Measurements from ENCODE around the gene LSM5. TPM values are rescaled to one million over a fixed set of nuclear protein-coding genes. Genes with fewer than 3 reads are reported as not detected.
A peak's percentile ranks its signal among the peaks of the same experiment; 100 is the strongest.

The LSM5 gene
- total RNA-seq, 2 donors from 2014 or later: 74.7 to 102 TPM

DNA sequence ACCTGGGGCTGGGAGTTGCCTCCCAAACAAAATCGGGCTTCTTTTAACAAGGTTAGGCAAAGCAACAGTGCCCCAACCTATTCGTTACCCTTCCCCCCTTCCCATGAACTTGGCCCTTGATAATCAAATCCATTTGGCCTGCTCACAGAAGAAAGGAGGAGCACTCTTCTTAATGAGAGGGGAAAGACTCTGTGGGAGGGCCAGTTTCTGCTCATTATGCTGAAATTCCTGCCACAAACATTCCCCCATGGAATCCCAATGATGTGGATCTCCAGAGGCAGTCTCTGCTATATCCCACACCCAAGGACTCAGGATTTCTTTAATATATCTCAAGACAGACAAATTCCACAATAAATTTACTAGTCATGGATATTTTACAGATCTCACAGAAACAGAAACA, 43.0 kb downstream of the LSM5 start:
- Histone ChIP-seq H3K9me3 (ENCODE audit: control insufficient read depth, low read length) (no peaks in the 10 kb centered on the region), H3K36me3 (ENCODE audit: control insufficient read depth, insufficient read depth, low read length) (no peaks in the 10 kb centered on the region), H3K4me3 (ENCODE audit: low read length) (no peak overlapping the region), H3K27ac (ENCODE audit: low read depth, low read length) (no peak overlapping the region), H3K4me1 (ENCODE audit: control insufficient read depth, insufficient read depth, low read length) (no peaks in the 10 kb centered on the region), H3K27me3 (ENCODE audit: control insufficient read depth, insufficient read depth, low read length, poor library complexity, severe bottlenecking) (no peaks in the 10 kb centered on the region), H3K9ac (ENCODE audit: extremely low read depth, low read length, poor library complexity, severe bottlenecking) (no peak overlapping the region)
- H3K4me3 Mint-ChIP-seq: no peak overlapping the region
- H3K27ac Mint-ChIP-seq: no peak overlapping the region
- H3K9me3 Mint-ChIP-seq: peaks cover 9% of the 10 kb centered on the region
- 69% methylated on average over 2 of the region's 2 CpGs; no CpG with 5 or more reads in 1 of the 2 experiments for WGBS, 2 experiments (ENCODE audit: insufficient coverage in 1 of 2, insufficient read length in 1 of 2)
- H3K27me3 Mint-ChIP-seq (ENCODE audit: insufficient read depth): no peaks in the 10 kb centered on the region
- no peaks in the 10 kb centered on the region for H3K4me1 Mint-ChIP-seq
- H3K36me3 Mint-ChIP-seq (ENCODE audit: low read depth): no peaks in the 10 kb centered on the region
- DNase-seq: peak; percentile 54
- TF ChIP-seq, protein P1, sequence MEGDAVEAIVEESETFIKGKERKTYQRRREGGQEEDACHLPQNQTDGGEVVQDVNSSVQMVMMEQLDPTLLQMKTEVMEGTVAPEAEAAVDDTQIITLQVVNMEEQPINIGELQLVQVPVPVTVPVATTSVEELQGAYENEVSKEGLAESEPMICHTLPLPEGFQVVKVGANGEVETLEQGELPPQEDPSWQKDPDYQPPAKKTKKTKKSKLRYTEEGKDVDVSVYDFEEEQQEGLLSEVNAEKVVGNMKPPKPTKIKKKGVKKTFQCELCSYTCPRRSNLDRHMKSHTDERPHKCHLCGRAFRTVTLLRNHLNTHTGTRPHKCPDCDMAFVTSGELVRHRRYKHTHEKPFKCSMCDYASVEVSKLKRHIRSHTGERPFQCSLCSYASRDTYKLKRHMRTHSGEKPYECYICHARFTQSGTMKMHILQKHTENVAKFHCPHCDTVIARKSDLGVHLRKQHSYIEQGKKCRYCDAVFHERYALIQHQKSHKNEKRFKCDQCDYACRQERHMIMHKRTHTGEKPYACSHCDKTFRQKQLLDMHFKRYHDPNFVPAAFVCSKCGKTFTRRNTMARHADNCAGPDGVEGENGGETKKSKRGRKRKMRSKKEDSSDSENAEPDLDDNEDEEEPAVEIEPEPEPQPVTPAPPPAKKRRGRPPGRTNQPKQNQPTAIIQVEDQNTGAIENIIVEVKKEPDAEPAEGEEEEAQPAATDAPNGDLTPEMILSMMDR (conservative IDR thresholded peaks at IDR 0.05): no peak

DNA sequence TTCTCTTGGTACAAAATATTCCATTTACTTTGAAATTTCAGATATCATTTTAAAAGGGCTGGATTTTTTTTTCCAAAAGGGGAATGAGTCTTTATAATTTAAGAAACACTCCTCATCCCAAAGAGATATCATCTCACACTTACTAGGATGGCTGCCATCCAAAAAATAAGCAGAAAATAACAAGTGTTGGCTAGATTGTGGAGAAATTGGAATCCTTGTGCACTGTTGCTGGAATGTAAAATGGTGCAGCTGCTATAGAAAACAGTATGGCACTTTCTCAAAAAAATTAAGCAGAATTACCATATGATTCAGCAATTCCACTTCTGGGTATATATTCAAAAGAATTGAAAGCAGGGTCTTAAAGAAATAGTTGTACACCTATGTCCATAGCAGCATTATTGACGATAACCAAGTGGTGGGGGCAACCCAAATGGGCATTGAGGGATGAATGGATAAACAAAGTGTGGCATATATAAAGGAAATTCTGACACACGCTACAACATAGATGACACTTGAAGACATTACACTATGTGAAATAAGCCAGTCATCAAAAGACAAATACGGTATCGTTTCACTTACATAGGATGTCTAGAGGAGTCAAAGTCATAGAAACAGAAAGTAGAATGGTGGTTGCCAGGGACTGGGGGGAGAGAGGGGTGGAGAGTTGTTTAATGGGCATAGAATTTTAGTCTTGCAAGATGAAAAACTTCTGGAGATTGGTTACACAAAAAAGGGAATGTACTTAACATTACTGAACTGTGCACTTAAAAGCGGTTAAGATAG, 53.8 kb downstream of the LSM5 start:
- Mint-ChIP-seq H3K27ac (no peak overlapping the region), H3K9me3 (no peaks in the 10 kb centered on the region), H3K36me3 (ENCODE audit: low read depth) (no peaks in the 10 kb centered on the region), H3K4me1 (no peaks in the 10 kb centered on the region), H3K27me3 (ENCODE audit: insufficient read depth) (peaks cover 15% of the 10 kb centered on the region), H3K4me3 (no peak overlapping the region)
- Histone ChIP-seq H3K4me1 (ENCODE audit: control insufficient read depth, insufficient read depth, low read length) (no peaks in the 10 kb centered on the region), H3K9ac (ENCODE audit: extremely low read depth, low read length, poor library complexity, severe bottlenecking) (no peak overlapping the region), H3K27ac (ENCODE audit: low read depth, low read length) (no peak overlapping the region), H3K27me3 (ENCODE audit: control insufficient read depth, insufficient read depth, low read length, poor library complexity, severe bottlenecking) (no peaks in the 10 kb centered on the region), H3K36me3 (ENCODE audit: control insufficient read depth, insufficient read depth, low read length) (no peaks in the 10 kb centered on the region), H3K9me3 (ENCODE audit: control insufficient read depth, low read length) (no peaks in the 10 kb centered on the region), H3K4me3 (ENCODE audit: low read length) (no peak overlapping the region)
- no peak for DNase-seq
- TF ChIP-seq, protein P1 (conservative IDR thresholded peaks at IDR 0.05): no peak
- 93 to 100% methylated on average over 2 to 4 of the region's 5 CpGs for WGBS, 2 experiments (ENCODE audit: insufficient coverage in 1 of 2, insufficient read length in 1 of 2)

Other genes starting within 250 kb of the LSM5 start
- 10 to 100 TPM; 44.0 to 54.5 TPM for gene AVL9, start 5.1 kb upstream of the LSM5 start, total RNA-seq